A549 (cell line): ENCODE results near the gene SSBP2. TPM values are rescaled to one million over a fixed set of nuclear protein-coding genes. Genes with fewer than 3 reads are reported as not detected.

Experiments
- ATAC-seq, 2 experiments: fragments of 200-7000 bp in 1 of 2; fragments of >200 bp in 1 of 2; cut with Nextera tagmentation in 1 of 2; cut with Tn5 transposase in 1 of 2; 3 replicates each; pipeline versions ENCODE4 v1.8.0 to v1.9.1; 2018 to 2020; ENCODE audit warnings: mild to moderate bottlenecking in 1 of 2, moderate library complexity in 1 of 2
- CTCF ChIA-PET: fragments of 300-600 bp; sonication (Branson Sonifier 250); formaldehyde crosslinking; extraction: SDS; loops from one replicate; lab custom pipeline; 2021; ENCODE audit warnings: antibody characterized with exemption, inconsistent platforms; lab: Yijun Ruan, JAX
- POLR2A ChIA-PET: fragments of 350-600 bp; formaldehyde crosslinking; extraction: SDS; loops from one replicate; lab custom pipeline; 2021; ENCODE audit warnings: antibody characterized with exemption, inconsistent platforms; lab: Yijun Ruan, JAX
- DNase-seq, 2 experiments: peaks; one replicate each; pipeline versions ENCODE4 v3.0.0 to v3.0.0-alpha.2; 2011 to 2016; ENCODE audit warnings: low read depth in 1 of 2, low spot score in 1 of 2
- FAIRE-seq: peaks from 2 replicates; lab custom pipeline; 2011; peaks lifted over from hg19 to GRCh38; lab: Jason Lieb, UNC
- H3K27ac ChIP-seq, 2 experiments: fragments of >200 bp; sonication (Bioruptor Twin); formaldehyde crosslinking; 3 replicates each; pipeline ENCODE4 v1.5.1; 2016 to 2017
- H3K4me1 ChIP-seq: fragments of >200 bp; sonication (Bioruptor Twin); formaldehyde crosslinking; 3 replicates; pipeline ENCODE4 v1.6.1; 2016
- H3K4me2 ChIP-seq: fragments of >200 bp; sonication (Bioruptor Twin); formaldehyde crosslinking; 3 replicates; pipeline ENCODE4 v1.6.1; 2016
- H3K4me3 ChIP-seq: fragments of >200 bp; sonication (Bioruptor Twin); formaldehyde crosslinking; 3 replicates; pipeline ENCODE4 v1.5.1; 2016
- H3K9me3 ChIP-seq: fragments of >200 bp; sonication (Bioruptor Twin); formaldehyde crosslinking; 3 replicates; pipeline ENCODE4 v1.6.1; 2016
- CHD2 ChIP-seq: fragments of 150-350 bp; IDR thresholded peaks from 2 replicates; pipeline ENCODE4 v1.6.1; 2014; ENCODE audit warnings: low read length; ENCODE audit not compliant: partially characterized antibody
- EP300 ChIP-seq, 2 experiments: fragments of >200 bp; sonication (Bioruptor Twin); formaldehyde crosslinking; IDR thresholded peaks; 2 replicates in 1 of 2; 3 replicates in 1 of 2; pipeline ENCODE4 v1.6.1; 2016 to 2017
- HOXB13 ChIP-seq: fragments of 250-450 bp; sonication (Bioruptor Pico); IDR thresholded peaks from 2 replicates; pipeline ENCODE4 v1.5.0; 2020; ENCODE audit warnings: low read depth, mild to moderate bottlenecking, moderate library complexity
- POLR2AphosphoS2 ChIP-seq: conservative IDR thresholded peaks from 2 replicates; pipeline ENCODE4 v1.6.1; 2012; ENCODE audit warnings: low read length, improper control_type of control experiment, inconsistent platforms
- RAD21 ChIP-seq, 2 experiments: fragments of >200 bp in 1 of 2; sonication (Bioruptor Twin) in 1 of 2; formaldehyde crosslinking in 1 of 2; IDR thresholded peaks in 1 of 2; conservative IDR thresholded peaks in 1 of 2; 2 replicates in 1 of 2; 3 replicates in 1 of 2; pipeline ENCODE4 v1.6.1; 2012 to 2018; ENCODE audit warnings: inconsistent platforms in 1 of 2
- ZC3H11A ChIP-seq: fragments of 450-650 bp; IDR thresholded peaks from 2 replicates; pipeline ENCODE4 v1.6.1; 2014; ENCODE audit warnings: antibody characterized with exemption, mild to moderate bottlenecking
- WGBS: methylation state at CpG from one replicate; pipeline ENCODE4 v1.1.6; 2017; ENCODE audit errors: missing lambda C conversion rate; 5-methylcytosine and 5-hydroxymethylcytosine counted together
- polyA plus RNA-seq, 4 experiments: library from polyadenylated mRNA; depleted of rRNA in 3 of 4; stranded (reverse); fragments of >200 nt; fragmentation: RNase III in 1 of 4; extraction: RNeasy Plus Mini Kit Qiagen cat#74134 plus additional on column Dnase treatment in 1 of 4; gene quantifications; 2 replicates in 3 of 4; 3 replicates in 1 of 4; pipeline ENCODE4 v1.2.3, GENCODE V29; 2011 to 2017
- TF ChIP-seq, protein P1 (sequence below): fragments of 150-350 bp; IDR thresholded peaks from 2 replicates; pipeline ENCODE4 v1.6.1; 2014; ENCODE audit warnings: low read depth, mild to moderate bottlenecking, low read length
- TF ChIP-seq, protein P2 (sequence below): fragments of >200 bp; sonication (Bioruptor Twin); formaldehyde crosslinking; IDR thresholded peaks from 3 replicates; pipeline ENCODE4 v1.6.1; 2016
- TF ChIP-seq, protein P3 (sequence below): fragments of 450-650 bp; IDR thresholded peaks from 2 replicates; pipeline ENCODE4 v1.6.1; 2014; ENCODE audit warnings: antibody characterized with exemption
- TF ChIP-seq, protein P4 (sequence below): IDR thresholded peaks from 2 replicates; pipeline ENCODE4 v1.6.1; 2012
- TF ChIP-seq, protein P5 (sequence below): fragments of 250-450 bp; sonication (Bioruptor Pico); IDR thresholded peaks from 2 replicates; pipeline ENCODE4 v1.5.0; 2020; ENCODE audit warnings: low read depth, mild to moderate bottlenecking, moderate library complexity

SSBP2 gene
- polyA plus RNA-seq, 2 of the 4 experiments (the other 2 are of a cell fraction) = 4.5 to 14.2 TPM

DNA sequence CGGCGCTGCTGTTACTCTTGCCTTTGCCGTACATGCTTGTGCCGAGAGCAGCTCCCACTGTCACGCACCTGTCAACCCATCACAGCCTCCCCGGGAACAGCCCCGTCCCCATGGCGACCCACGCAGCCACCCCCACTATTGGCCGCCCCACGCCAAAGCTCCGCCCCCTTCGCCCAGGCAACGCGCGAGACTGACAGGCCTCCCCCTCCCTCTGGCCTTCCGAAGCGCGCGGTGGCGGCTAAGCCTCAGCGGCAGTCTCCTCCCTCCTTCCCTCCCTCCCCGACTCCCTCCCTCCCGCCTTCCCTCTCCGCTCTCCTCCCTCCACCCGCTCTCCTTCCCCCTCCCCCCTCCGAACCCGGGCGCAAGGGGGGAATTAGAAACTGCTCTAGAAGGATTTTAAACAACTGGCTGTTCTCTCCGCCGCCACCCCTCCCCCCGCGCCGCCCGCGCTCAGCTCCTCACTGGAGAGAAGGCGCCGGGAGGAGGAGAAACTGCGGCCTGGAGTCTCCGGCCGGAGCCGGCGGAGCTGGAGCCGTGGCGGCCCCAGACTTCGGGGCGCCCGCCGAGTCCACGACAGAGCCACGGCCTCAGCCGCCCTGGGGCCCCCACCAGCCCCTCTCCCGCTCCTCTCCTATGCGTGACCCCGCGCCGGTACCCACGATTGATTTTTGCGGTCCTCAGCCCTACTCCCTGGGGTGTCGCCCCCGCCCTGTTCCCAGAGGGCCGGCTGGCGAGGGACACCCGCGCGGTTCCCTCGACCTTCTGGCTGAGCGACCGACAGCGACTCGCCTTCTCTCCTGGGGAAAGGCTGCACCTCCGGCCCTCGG, at the start of gene SSBP2 (continued):
- TF ChIP-seq, protein P1, sequence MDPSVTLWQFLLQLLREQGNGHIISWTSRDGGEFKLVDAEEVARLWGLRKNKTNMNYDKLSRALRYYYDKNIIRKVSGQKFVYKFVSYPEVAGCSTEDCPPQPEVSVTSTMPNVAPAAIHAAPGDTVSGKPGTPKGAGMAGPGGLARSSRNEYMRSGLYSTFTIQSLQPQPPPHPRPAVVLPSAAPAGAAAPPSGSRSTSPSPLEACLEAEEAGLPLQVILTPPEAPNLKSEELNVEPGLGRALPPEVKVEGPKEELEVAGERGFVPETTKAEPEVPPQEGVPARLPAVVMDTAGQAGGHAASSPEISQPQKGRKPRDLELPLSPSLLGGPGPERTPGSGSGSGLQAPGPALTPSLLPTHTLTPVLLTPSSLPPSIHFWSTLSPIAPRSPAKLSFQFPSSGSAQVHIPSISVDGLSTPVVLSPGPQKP = no peak
- TF ChIP-seq, protein P2, sequence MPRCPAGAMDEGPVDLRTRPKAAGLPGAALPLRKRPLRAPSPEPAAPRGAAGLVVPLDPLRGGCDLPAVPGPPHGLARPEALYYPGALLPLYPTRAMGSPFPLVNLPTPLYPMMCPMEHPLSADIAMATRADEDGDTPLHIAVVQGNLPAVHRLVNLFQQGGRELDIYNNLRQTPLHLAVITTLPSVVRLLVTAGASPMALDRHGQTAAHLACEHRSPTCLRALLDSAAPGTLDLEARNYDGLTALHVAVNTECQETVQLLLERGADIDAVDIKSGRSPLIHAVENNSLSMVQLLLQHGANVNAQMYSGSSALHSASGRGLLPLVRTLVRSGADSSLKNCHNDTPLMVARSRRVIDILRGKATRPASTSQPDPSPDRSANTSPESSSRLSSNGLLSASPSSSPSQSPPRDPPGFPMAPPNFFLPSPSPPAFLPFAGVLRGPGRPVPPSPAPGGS = peak; percentile 73; the same call in 2 of the 3 replicates
- TF ChIP-seq EP300 (IDR thresholded peaks at IDR 0.05) (peak; percentile 49 to 71; a peak in 2 of 5 replicates), RAD21 (conservative IDR thresholded peaks at IDR 0.05 in 1 of 2, IDR thresholded peaks at IDR 0.05 in 1 of 2) (peak; percentile 60 to 92)
- TF ChIP-seq, all 56 proteins: peak for 19

DNA sequence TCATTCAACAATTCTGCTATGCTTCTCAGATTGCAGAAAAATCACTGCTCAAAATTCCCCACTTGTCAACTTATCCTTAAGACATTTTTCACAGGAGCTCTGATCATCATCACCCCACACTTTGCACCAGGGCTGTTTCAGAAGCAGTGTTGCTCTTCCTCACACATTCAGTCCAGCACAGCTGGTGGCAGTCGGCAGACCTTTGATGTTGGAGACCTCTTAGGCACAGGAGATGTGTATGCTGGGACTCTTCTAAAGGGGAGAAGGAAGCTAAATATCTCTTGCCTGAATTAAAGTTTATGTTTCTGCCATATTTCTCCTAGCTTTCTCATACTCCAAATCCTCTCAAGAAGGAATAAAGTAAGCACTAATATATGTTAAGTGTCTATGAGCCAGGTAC, 44.8 kb upstream of the SSBP2 start:
- ChIA-PET POLR2A (no interaction called here), CTCF (interaction anchor here (1.4 to 3.0 kb wide), 3 partner anchors 9 to 35 kb away, joined by 3 to 11 read pairs (median 3); no protein-coding TSS in a partner anchor)
- ATAC-seq (no peak), FAIRE-seq (no peak), DNase-seq (no peak)
- 85% methylated on average over 1 of the region's 1 CpG for WGBS
- Histone ChIP-seq H3K4me1 (no peaks in the 10 kb centered on the region), H3K4me2 (no peak overlapping the region), H3K27ac (no peak overlapping the region), H3K9me3 (no peaks in the 10 kb centered on the region), H3K4me3 (no peak overlapping the region)
- no peak for TF ChIP-seq RAD21 (conservative IDR thresholded peaks at IDR 0.05 in 1 of 2, IDR thresholded peaks at IDR 0.05 in 1 of 2)

DNA sequence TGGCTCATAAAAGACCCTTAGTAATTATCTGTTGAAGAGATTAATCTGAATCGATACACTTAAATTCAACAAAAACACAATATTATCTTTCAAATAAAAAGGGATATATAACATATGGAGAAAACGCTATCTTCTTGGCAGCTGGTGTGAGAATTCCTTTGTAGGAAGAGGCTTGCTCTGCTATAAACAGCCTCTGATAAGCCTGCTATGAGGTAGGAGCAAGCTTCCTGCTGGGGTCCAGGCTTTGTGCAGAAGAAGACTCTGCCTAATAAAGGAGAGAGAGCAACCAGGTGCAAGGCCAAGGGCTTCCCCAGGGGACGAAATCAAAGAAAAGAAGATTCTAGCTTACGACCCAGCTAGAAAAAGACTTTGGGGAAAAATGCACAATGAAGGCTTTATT, 43.3 kb upstream of the SSBP2 start:
- WGBS = 86% methylated on average over 4 of the region's 4 CpGs
- no peaks in the 10 kb centered on the region for H3K4me1 ChIP-seq
- no peak overlapping the region for H3K4me3 ChIP-seq
- FAIRE-seq = no peak
- no peak overlapping the region for H3K27ac ChIP-seq
- no peak overlapping the region for H3K4me2 ChIP-seq
- no peak for ATAC-seq
- H3K9me3 ChIP-seq = no peaks in the 10 kb centered on the region
- ChIA-PET POLR2A (no interaction called here), CTCF (interaction anchor here (1.0 to 3.0 kb wide), 3 partner anchors 13 to 45 kb away, joined by 3 to 11 read pairs (median 4); no protein-coding TSS in a partner anchor)
- no peak for DNase-seq
- TF ChIP-seq, protein P3, sequence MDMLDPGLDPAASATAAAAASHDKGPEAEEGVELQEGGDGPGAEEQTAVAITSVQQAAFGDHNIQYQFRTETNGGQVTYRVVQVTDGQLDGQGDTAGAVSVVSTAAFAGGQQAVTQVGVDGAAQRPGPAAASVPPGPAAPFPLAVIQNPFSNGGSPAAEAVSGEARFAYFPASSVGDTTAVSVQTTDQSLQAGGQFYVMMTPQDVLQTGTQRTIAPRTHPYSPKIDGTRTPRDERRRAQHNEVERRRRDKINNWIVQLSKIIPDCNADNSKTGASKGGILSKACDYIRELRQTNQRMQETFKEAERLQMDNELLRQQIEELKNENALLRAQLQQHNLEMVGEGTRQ = no peak
- no peak for TF ChIP-seq HOXB13
- TF ChIP-seq, protein P4, sequence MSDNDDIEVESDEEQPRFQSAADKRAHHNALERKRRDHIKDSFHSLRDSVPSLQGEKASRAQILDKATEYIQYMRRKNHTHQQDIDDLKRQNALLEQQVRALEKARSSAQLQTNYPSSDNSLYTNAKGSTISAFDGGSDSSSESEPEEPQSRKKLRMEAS = no peak
- TF ChIP-seq CHD2 = no peak
- TF ChIP-seq, protein P5, sequence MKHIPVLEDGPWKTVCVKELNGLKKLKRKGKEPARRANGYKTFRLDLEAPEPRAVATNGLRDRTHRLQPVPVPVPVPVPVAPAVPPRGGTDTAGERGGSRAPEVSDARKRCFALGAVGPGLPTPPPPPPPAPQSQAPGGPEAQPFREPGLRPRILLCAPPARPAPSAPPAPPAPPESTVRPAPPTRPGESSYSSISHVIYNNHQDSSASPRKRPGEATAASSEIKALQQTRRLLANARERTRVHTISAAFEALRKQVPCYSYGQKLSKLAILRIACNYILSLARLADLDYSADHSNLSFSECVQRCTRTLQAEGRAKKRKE (CRISPR knock-in tag) = no peak
- TF ChIP-seq POLR2AphosphoS2 = no peak
- TF ChIP-seq, all 56 proteins: peak for 0

DNA sequence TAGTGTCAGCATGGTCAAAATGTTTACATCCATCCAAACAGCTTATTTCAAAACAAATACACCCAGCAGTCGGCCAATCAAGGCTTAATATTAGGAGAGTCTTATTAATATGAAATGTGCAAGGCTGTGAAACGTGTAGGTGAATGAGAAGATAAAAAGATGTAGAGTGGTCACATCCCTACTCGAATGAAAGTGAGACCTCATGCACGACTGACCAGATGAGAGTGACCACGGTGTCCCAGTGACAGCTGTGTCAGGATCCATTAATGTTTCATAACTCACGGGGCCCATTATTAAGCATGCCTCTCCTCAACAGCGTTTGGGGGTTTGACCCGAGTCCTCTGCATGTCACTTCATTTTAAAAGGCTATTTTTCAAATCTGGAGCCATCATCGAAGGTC, 39.4 kb upstream of the SSBP2 start:
- Histone ChIP-seq H3K4me2 (no peak overlapping the region), H3K9me3 (no peaks in the 10 kb centered on the region), H3K27ac (no peak overlapping the region), H3K4me3 (no peak overlapping the region), H3K4me1 (peaks cover 16% of the 10 kb centered on the region; the same call in 2 of the 3 replicates)
- ChIA-PET CTCF (interaction anchor here (0.6 to 1.2 kb wide), 3 partner anchors 11 to 428 kb away, joined by 3 to 4 read pairs (median 3); no protein-coding TSS in a partner anchor), POLR2A (no interaction called here)
- TF ChIP-seq ZC3H11A = no peak
- WGBS = 67% methylated on average over 9 of the region's 9 CpGs
- DNase-seq (no peak), FAIRE-seq (no peak), ATAC-seq (no peak)
